Fibroblast of lung (primary cell): ENCODE results near the gene PDIA2.

ENCODE experiments used
- CTCF ChIP-seq, 2 donors: IDR thresholded peaks in 1 of 2; conservative IDR thresholded peaks in 1 of 2; 1 replicate in 1 of 2; 2 replicates in 1 of 2; pipeline ENCODE4 v1.5.1; 2011 to 2012; ENCODE audit warnings: low read length in 2 of 2, control low read depth in 1 of 2, inconsistent platforms in 1 of 2, low read depth in 1 of 2, mild to moderate bottlenecking in 1 of 2
- EZH2 ChIP-seq: IDR thresholded peaks from 2 replicates; pipeline ENCODE4 v1.5.1; 2012; ENCODE audit warnings: low read length, control low read depth, mild to moderate bottlenecking; ENCODE audit errors: missing control alignments

GRCh38 chr16:254461-254860 is 28.5 kb upstream of the PDIA2 start:
- TF ChIP-seq CTCF (conservative IDR thresholded peaks at IDR 0.05 in 1 of 2, IDR thresholded peaks at IDR 0.05 in 1 of 2; ENCODE audit: low read depth in 1 of 2, low read length in 2 of 2) (no peak), EZH2 (no peak)
